ENCODE data around the gene SLC37A4.

Gene SLC37A4

GRCh38 chr11:119029069-119029339, 1.7 kb downstream of the SLC37A4 start:
- H3K27ac ChIP-seq: no peak overlapping the region
- DNase-seq: no peak
- H3K27me3 ChIP-seq: no peaks in the 10 kb centered on the region
- intact Hi-C loops (cut with DNase I; ENCODE audit: low total_unique reads): no loop called here
- no peak for TF ChIP-seq CTCF (IDR thresholded peaks at IDR 0.05)
- no peaks in the 10 kb centered on the region for H3K9me3 ChIP-seq
- no peak overlapping the region for H3K4me3 ChIP-seq
- peaks cover 0 to 29% (median 10%) of the 10 kb centered on the region in 4 donors for H3K4me1 ChIP-seq
- peaks cover 0 to 39% (median 10%) of the 10 kb centered on the region in 3 donors for H3K36me3 ChIP-seq

DNA sequence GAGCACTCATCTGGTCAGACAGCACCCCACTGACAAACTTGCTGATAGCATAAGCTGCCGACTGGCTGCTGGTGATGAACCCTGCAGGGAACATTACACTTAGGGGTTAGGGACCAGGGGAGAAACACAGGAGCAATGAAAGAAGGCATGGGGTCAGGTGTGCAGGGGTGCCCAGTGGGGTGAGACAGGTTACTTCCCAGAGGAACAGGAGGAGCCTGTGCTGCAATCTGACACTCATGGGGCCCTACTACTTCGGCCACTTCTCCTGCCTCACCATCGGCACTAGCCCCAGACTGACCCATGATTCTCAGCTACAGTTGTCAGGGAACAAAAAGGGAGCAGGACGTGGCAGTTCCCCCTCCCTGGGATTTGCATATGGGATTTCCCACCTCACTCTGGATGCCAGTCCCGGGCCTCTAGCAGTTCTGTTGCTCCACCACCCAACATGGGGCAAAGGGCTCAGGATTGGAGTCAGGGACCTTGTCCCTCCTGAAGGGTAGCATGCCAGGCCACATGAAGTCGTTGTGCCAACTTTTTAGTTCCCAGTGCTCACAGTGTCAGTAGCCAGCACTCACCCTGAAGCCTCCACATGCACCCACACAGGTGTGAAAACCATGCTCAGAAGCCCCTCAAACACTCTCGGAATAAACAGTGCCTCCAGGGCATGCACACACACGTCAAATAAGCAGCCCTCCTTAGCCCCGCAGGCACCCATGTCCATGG, 2.2 kb downstream of the SLC37A4 start:
- H3K27ac ChIP-seq: no peak overlapping the region
- H3K4me3 ChIP-seq: no peak overlapping the region
- peaks cover 0 to 29% (median 10%) of the 10 kb centered on the region in 4 donors for H3K4me1 ChIP-seq
- peaks cover 0 to 44% (median 15%) of the 10 kb centered on the region in 3 donors for H3K36me3 ChIP-seq
- H3K9me3 ChIP-seq: no peaks in the 10 kb centered on the region
- no peaks in the 10 kb centered on the region for H3K27me3 ChIP-seq
- no peak for TF ChIP-seq CTCF (IDR thresholded peaks at IDR 0.05)
- no peak for DNase-seq
- intact Hi-C loops (cut with DNase I; ENCODE audit: low total_unique reads): no loop called here

DNA sequence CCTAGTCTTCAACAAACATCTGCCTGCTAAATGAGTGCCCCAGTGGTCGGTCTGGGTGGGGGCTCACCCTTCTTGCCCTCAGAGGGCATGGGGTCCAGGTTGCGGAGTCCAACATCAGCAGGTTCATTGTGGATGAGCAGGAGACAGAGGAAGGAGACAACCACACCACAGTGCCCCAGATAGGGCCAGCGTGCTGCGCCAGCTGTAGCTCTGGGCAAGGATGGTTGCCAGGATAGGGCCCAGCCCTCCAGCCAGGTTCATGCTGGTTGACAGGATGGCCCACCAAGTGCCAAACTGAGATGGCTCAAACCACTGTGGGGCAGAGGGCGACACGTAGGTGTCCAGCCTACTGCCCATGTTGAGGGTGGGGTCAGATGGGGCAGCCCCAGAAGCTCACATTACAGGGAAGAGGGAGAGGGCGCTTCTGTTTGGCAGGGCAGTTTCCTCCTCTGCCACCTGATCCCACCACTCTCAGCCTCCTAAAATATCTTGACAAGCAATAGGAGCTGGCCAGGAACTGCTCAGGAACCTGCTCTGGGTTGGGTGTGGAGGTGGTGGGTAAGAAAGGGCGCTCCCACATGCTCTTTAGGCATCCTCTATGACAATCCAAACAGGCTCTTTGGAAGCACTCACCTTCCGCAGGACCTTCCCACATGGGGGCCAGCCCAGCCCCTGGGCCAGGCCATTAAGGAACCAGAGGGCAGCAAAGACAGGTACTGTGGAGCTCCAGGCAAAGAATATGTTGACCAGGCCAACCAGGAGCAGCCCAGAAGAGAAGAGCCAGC, 2.9 kb downstream of the SLC37A4 start:
- no peak for TF ChIP-seq CTCF (IDR thresholded peaks at IDR 0.05)
- peaks cover 4 to 52% (median 21%) of the 10 kb centered on the region in 3 donors for H3K36me3 ChIP-seq
- no peaks in the 10 kb centered on the region for H3K27me3 ChIP-seq
- H3K4me1 ChIP-seq: peaks cover 0 to 29% (median 12%) of the 10 kb centered on the region in 4 donors
- no peak overlapping the region for H3K4me3 ChIP-seq
- H3K9me3 ChIP-seq: no peaks in the 10 kb centered on the region
- no peak for DNase-seq
- intact Hi-C loops (cut with DNase I; ENCODE audit: low total_unique reads): no loop called here
- no peak overlapping the region for H3K27ac ChIP-seq

DNA sequence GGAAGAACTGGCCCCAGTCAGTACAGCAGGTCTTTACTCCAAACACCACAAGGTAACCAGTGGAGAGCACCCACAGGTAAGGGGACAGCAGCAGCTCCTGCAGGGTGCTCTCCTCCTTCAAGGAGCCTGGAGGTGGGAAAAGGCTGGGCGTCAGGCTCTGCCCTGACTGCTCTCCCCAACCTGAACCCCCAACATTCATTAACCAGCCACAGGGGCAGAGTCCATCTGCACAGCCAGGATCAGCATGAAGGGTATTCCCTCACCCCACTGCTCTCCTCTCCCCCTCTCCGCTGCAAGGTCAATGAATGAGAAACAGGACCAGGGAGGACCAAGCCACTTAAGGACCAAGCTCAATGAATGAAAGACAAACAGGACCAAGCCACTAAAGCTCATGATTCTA, 3.7 kb downstream of the SLC37A4 start:
- no peak for DNase-seq
- H3K4me1 ChIP-seq: peaks cover 0 to 29% (median 12%) of the 10 kb centered on the region in 4 donors

More for the DNA sequence above, 3.7 kb downstream of the SLC37A4 start:
- Histone ChIP-seq H3K9me3 (no peaks in the 10 kb centered on the region), H3K36me3 (peaks cover 10 to 59% (median 27%) of the 10 kb centered on the region in 3 donors), H3K27me3 (no peaks in the 10 kb centered on the region), H3K27ac (no peak overlapping the region), H3K4me3 (no peak overlapping the region)
- TF ChIP-seq CTCF (IDR thresholded peaks at IDR 0.05): no peak
- intact Hi-C loops (cut with DNase I; ENCODE audit: low total_unique reads): no loop called here

Measured in tibial artery (tissue), 4 donors.